WI38 (cell line): ENCODE data around the gene TRMT61B.

Experiments
- H3K4me3 ChIP-seq: 2 replicates; pipeline ENCODE4 v1.5.1; 2011; ENCODE audit warnings: low read depth, mild to moderate bottlenecking, control low read depth, low read length
- CTCF ChIP-seq: IDR thresholded peaks from 2 replicates; pipeline ENCODE4 v1.5.1; 2012; ENCODE audit warnings: low read depth, mild to moderate bottlenecking, control low read depth, low read length

Gene TRMT61B

GRCh38 chr2:28895189-28895893 is 25.2 kb upstream of the TRMT61B start:
- no peak for TF ChIP-seq CTCF
- peak overlapping the region; percentile 97 for H3K4me3 ChIP-seq

DNA sequence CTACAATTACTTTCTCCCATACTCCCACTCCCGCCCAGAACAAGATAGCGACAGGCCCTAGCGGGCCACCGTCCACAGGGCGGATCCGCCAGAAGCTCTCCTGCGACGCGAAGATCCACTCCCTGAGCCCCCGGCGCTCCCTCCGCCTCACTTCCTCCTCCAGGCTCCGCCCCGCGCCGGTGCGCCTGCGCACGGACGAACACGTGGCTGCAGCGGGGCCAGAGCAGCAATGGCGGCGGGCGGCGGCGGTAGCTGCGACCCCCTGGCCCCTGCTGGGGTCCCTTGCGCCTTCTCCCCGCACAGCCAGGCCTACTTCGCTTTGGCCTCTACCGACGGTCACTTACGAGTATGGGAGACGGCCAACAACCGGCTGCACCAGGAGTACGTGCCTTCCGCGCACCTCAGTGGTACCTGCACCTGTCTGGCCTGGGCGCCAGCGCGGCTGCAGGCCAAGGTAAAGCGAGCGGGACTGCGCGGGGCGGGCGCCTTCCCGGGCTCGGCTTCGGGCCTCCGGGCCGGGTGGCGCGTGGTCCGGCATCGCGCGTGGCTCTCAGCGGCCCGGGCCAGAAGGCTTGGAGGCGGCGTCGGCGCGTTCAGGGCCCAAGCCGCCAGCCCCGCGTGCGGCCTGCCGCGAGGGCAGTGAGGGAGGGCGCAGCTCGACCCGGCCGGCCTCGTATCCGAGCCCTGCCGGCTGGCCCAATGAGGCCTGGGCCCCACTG is 24.5 kb upstream of the TRMT61B start, which contains the start of gene WDR43:
TSS of gene WDR43 (plus strand) at position 198 of the 719 bp plus-strand sequence. CDS start at position 230, 32 bp downstream.
- TF ChIP-seq CTCF, result no peak
- H3K4me3 ChIP-seq, result peak within 1 kb of the TSS; percentile 97

- TF ChIP-seq CTCF, result no peak
- no peak overlapping the region for H3K4me3 ChIP-seq
Measured at GRCh38 chr2:28893488-28893887, 23.4 kb upstream of the TRMT61B start.

- H3K4me3 ChIP-seq, result no peak overlapping the region
- no peak for TF ChIP-seq CTCF
Measured at GRCh38 chr2:28880193-28880592, 10.1 kb upstream of the TRMT61B start.

GRCh38 chr2:28871620-28872019 is 1.5 kb upstream of the TRMT61B start:
- TF ChIP-seq CTCF, result no peak
- H3K4me3 ChIP-seq, result no peak overlapping the region

DNA sequence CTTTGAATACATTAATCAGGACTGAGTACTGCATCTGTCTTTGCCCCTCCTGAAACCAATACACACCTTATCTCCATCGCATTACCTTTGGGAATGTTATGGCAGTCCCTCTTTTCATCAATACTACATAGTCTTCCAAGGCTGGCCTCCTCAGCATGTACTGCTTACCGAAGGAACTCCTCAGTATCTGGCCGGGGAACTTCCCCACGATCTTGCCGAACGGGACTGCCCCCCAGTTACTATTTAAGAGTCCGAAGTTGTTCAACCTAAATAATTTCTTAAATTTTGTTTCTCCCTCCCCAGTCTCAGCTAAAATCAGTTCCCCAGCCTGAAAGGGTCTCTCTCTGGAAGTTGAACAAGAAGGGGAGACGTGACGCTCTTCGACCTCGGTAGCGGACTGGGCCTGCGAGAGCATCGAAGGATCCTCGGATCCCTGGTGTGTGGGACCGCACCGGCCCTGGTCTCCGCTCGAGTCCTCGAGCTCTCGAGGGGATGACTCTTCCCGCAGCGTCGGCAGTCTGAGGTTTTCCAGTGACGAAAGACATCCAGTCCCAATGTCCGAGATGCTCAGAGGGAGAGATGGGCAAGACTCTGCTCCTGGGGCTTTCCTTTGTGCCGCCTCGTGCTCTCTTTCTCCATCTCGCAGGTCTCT is 489 bp downstream of the TRMT61B start:
- no peak for TF ChIP-seq CTCF
- peak overlapping the region; percentile 94 for H3K4me3 ChIP-seq

- no peak for TF ChIP-seq CTCF
- peak overlapping the region; percentile 94 for H3K4me3 ChIP-seq
Measured at GRCh38 chr2:28868611-28869010, 1.5 kb downstream of the TRMT61B start.
